ACC112 (cell line): Measurements from ENCODE around the gene LY6G5C.

Experiments
- H2AFZ ChIP-seq: fragments of 200-600 bp; sonication (generic); one replicate; pipeline ENCODE4 v1.6.0; 2017; ENCODE audit warnings: antibody characterized with exemption, low read length; ENCODE audit not compliant: unreplicated experiment
- H3K27ac ChIP-seq: fragments of 200-600 bp; sonication (generic); 2 replicates; pipeline ENCODE4 v1.5.1; 2014; ENCODE audit warnings: low read depth, mild to moderate bottlenecking, antibody characterized with exemption, low read length, moderate library complexity
- H3K27me3 ChIP-seq: fragments of 200-600 bp; sonication (generic); 2 replicates; pipeline ENCODE4 v1.6.1; 2014; ENCODE audit warnings: mild to moderate bottlenecking, antibody characterized with exemption, low read length, moderate library complexity, mixed read lengths; ENCODE audit not compliant: insufficient read depth
- H3K36me3 ChIP-seq: fragments of 200-600 bp; sonication (generic); 2 replicates; pipeline ENCODE4 v1.6.1; 2016; ENCODE audit warnings: mild to moderate bottlenecking, antibody characterized with exemption, low read length, moderate library complexity, mixed read lengths; ENCODE audit not compliant: insufficient read depth
- H3K4me1 ChIP-seq: fragments of 200-600 bp; sonication (generic); one replicate; pipeline ENCODE4 v1.6.1; 2016; ENCODE audit warnings: low read length, mixed read lengths; ENCODE audit not compliant: insufficient read depth, unreplicated experiment, control insufficient read depth
- H3K4me3 ChIP-seq: fragments of 200-600 bp; sonication (generic); 2 replicates; pipeline ENCODE4 v1.5.1; 2014; ENCODE audit warnings: mild to moderate bottlenecking, low read depth, low read length
- H3K79me2 ChIP-seq: fragments of 200-600 bp; sonication (generic); one replicate; pipeline ENCODE4 v1.6.0; 2016; ENCODE audit warnings: low read length; ENCODE audit not compliant: control insufficient read depth, unreplicated experiment, insufficient read depth

LY6G5C gene

DNA sequence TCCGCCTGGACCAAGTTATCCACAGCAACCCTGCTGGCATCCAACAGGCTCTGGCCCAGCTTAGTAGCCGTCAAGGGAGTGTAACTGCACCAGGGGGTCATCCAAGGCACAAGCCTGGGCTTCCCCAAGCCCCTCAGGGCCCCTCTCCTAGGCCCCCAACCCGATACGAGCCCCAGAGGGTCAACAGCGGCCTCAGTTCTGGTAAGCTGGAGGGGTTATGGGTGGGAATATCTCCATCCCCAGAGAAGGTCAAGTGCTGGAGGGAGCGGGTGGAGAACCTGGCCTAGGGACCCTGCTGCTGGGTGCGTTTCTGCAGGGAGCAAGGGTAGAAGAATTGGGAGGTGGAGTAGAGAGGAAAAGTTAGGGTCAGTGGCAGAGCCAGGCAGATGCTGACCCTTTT, 47.4 kb downstream of the LY6G5C start:
- H3K79me2 ChIP-seq: peaks cover 7% of the 10 kb centered on the region
- no peak overlapping the region for H2AFZ ChIP-seq
- no peaks in the 10 kb centered on the region for H3K27me3 ChIP-seq
- H3K4me3 ChIP-seq: no peak overlapping the region
- peaks cover 42% of the 10 kb centered on the region; the same call in 1 of the 2 replicates for H3K36me3 ChIP-seq
- H3K27ac ChIP-seq: no peak overlapping the region
- no peaks in the 10 kb centered on the region for H3K4me1 ChIP-seq

GRCh38 chr6:31632279-31632946, 48.5 kb downstream of the LY6G5C start:
- peaks cover 15% of the 10 kb centered on the region for H3K79me2 ChIP-seq
- no peak overlapping the region for H3K27ac ChIP-seq
- H3K27me3 ChIP-seq: no peaks in the 10 kb centered on the region
- H3K36me3 ChIP-seq: peaks cover 49% of the 10 kb centered on the region; the same call in 1 of the 2 replicates
- H3K4me3 ChIP-seq: no peak overlapping the region
- no peak overlapping the region for H2AFZ ChIP-seq
- no peaks in the 10 kb centered on the region for H3K4me1 ChIP-seq

GRCh38 chr6:31631681-31632278, 49.1 kb downstream of the LY6G5C start:
- Histone ChIP-seq H3K27ac (no peak overlapping the region), H3K4me1 (no peaks in the 10 kb centered on the region), H3K79me2 (peaks cover 20% of the 10 kb centered on the region), H2AFZ (no peak overlapping the region), H3K36me3 (peaks cover 55% of the 10 kb centered on the region; the same call in 1 of the 2 replicates), H3K27me3 (no peaks in the 10 kb centered on the region), H3K4me3 (no peak overlapping the region)

- Histone ChIP-seq H3K79me2 (peaks cover 24% of the 10 kb centered on the region), H2AFZ (no peak overlapping the region), H3K27ac (no peak overlapping the region), H3K4me1 (no peaks in the 10 kb centered on the region), H3K27me3 (no peaks in the 10 kb centered on the region), H3K4me3 (no peak overlapping the region), H3K36me3 (peaks cover 59% of the 10 kb centered on the region; the same call in 1 of the 2 replicates)
These were observed 49.7 kb downstream of the LY6G5C start for GRCh38 chr6:31631209-31631608.

- Histone ChIP-seq H3K79me2 (peaks cover 33% of the 10 kb centered on the region), H2AFZ (no peak overlapping the region), H3K4me3 (no peak overlapping the region), H3K27me3 (no peaks in the 10 kb centered on the region), H3K36me3 (peaks cover 62% of the 10 kb centered on the region), H3K4me1 (no peaks in the 10 kb centered on the region), H3K27ac (no peak overlapping the region)
These were observed 50.5 kb downstream of the LY6G5C start for GRCh38 chr6:31630177-31630934.

DNA sequence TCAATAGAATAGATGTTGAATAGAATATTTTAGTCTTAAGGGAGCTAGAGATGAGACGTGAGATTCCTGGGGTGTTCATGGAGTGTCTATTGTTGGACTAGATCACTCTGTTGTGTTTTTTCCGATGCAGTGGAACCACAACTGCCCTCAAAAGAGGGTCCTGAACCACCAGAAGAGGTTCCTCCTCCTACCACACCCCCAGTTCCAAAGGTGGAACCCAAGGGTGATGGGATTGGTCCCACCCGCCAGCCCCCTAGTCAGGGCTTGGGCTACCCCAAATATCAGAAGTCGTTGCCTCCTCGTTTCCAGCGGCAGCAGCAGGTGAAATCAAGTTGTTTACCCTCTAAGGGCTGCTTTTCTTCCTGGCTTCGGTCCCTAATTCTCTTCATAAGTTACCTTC, 51.9 kb downstream of the LY6G5C start:
- H3K4me3 ChIP-seq: no peak overlapping the region
- H2AFZ ChIP-seq: no peak overlapping the region
- no peak overlapping the region for H3K27ac ChIP-seq
- peaks cover 44% of the 10 kb centered on the region for H3K79me2 ChIP-seq
- H3K36me3 ChIP-seq: peaks cover 62% of the 10 kb centered on the region
- H3K27me3 ChIP-seq: no peaks in the 10 kb centered on the region
- no peaks in the 10 kb centered on the region for H3K4me1 ChIP-seq

DNA sequence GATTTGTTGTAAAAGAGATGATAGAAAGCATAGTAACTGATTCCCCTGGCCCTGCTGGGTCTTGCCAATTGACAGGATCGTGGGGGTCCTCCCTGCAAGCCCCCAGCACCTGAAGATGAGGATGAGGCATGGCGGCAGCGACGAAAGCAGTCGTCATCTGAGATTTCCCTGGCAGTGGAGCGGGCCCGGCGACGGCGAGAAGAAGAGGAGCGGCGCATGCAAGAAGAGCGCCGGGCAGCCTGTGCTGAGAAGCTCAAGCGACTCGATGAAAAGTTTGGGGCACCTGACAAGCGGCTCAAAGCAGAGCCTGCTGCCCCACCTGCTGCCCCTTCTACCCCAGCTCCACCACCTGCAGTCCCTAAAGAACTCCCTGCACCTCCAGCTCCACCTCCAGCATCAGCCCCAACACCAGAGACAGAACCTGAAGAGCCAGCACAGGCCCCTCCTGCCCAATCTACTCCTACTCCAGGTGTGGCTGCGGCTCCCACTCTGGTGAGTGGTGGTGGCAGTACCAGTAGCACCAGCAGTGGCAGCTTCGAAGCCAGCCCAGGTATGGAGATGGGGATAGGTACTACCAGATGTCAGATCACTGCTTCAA, 53.1 kb downstream of the LY6G5C start:
- H3K27ac ChIP-seq: no peak overlapping the region
- no peaks in the 10 kb centered on the region for H3K27me3 ChIP-seq
- H3K4me1 ChIP-seq: peaks cover 2% of the 10 kb centered on the region
- H3K4me3 ChIP-seq: no peak overlapping the region
- no peak overlapping the region for H2AFZ ChIP-seq
- peaks cover 59% of the 10 kb centered on the region for H3K36me3 ChIP-seq
- peaks cover 56% of the 10 kb centered on the region for H3K79me2 ChIP-seq

DNA sequence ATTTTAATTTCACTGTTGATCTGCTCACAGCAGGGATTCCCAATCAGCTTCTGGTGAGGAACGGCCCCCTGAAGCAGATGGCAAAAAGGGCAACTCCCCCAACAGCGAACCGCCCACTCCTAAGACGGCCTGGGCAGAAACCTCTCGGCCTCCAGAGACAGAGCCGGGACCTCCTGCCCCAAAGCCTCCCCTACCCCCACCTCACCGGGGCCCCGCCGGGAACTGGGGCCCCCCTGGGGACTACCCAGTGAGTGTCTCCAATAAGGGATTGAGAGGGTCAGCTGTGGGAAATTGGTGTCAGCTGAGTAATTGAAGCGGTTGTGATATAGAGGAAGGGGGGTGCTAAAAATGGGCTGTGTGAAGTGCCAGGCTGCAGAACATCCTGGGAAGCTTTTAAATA, 53.9 kb downstream of the LY6G5C start:
- H2AFZ ChIP-seq: no peak overlapping the region
- no peaks in the 10 kb centered on the region for H3K27me3 ChIP-seq
- H3K79me2 ChIP-seq: peaks cover 62% of the 10 kb centered on the region
- H3K4me3 ChIP-seq: no peak overlapping the region
- no peak overlapping the region for H3K27ac ChIP-seq
- H3K36me3 ChIP-seq: peaks cover 57% of the 10 kb centered on the region
- H3K4me1 ChIP-seq: peaks cover 7% of the 10 kb centered on the region
